ENCODE measurements around the gene SDC1. TPM values are rescaled to one million over a fixed set of nuclear protein-coding genes. Genes with fewer than 3 reads are reported as not detected.

The SDC1 gene
- polyA plus RNA-seq, 1 of the 3 experiments (the other 2 are of a cell fraction), result 122 TPM

DNA sequence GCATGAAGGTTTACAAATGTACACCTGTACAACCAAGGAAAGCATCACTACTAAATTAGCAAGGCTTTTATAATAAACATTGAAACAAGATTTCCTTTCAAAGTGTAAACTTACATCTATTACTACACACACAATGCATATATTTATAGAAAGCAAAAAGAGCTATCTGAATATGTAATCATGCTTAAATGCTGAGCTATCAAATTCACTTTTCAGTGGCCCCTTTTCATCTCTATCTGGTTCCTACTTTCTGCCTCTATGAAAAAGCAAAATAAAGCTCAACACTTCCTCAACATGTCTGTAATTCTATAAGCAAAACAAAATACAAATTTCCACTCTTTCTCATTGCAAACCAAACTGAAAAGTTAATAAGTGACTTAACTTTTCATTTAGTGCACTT, 25.5 kb upstream of the SDC1 start:
- no peak for DNase-seq
- no peak overlapping the region for H2AFZ ChIP-seq (ENCODE audit: low read depth)
- peaks cover 33% of the 10 kb centered on the region for H3F3A ChIP-seq (replicated peaks; ENCODE audit: insufficient read depth)
- H3K9me2 ChIP-seq, result no peaks in the 10 kb centered on the region
- H3K4me3 ChIP-seq (ENCODE audit: low read depth in 2 of 2, low read length in 1 of 2), result no peak overlapping the region
- ChIA-PET CTCF (interaction anchor here (0.8 to 3.1 kb wide), 4 partner anchors 12 to 76 kb away, joined by 3 to 16 read pairs (median 4); partner anchors contain the start of gene SDC1), POLR2A (no interaction called here)
- H3K27ac ChIP-seq (ENCODE audit: low read depth in 2 of 2, low read length in 1 of 2), result no peak overlapping the region
- H3K4me1 ChIP-seq (ENCODE audit: control insufficient read depth in 1 of 2, insufficient read depth in 2 of 2, low read depth in 1 of 2, low read length in 1 of 2), result no peaks in the 10 kb centered on the region
- no peak overlapping the region for H3K9ac ChIP-seq
- H3K79me2 ChIP-seq (ENCODE audit: insufficient read depth), result no peaks in the 10 kb centered on the region
- H3K36me3 ChIP-seq (replicated peaks in 1 of 2; ENCODE audit: control insufficient read depth in 1 of 2, insufficient read depth in 2 of 2, low read length in 1 of 2), result peaks cover 80 to 83% of the 10 kb centered on the region in 2 experiments
- no peak overlapping the region for H3K4me2 ChIP-seq
- TF ChIP-seq RAD21 (IDR thresholded peaks at IDR 0.05; ENCODE audit: low read length), result no peak
- TF ChIP-seq, protein P1, sequence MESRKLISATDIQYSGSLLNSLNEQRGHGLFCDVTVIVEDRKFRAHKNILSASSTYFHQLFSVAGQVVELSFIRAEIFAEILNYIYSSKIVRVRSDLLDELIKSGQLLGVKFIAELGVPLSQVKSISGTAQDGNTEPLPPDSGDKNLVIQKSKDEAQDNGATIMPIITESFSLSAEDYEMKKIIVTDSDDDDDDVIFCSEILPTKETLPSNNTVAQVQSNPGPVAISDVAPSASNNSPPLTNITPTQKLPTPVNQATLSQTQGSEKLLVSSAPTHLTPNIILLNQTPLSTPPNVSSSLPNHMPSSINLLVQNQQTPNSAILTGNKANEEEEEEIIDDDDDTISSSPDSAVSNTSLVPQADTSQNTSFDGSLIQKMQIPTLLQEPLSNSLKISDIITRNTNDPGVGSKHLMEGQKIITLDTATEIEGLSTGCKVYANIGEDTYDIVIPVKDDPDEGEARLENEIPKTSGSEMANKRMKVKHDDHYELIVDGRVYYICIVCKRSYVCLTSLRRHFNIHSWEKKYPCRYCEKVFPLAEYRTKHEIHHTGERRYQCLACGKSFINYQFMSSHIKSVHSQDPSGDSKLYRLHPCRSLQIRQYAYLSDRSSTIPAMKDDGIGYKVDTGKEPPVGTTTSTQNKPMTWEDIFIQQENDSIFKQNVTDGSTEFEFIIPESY (IDR thresholded peaks at IDR 0.05; ENCODE audit: borderline replicate concordance, low read depth), result no peak
- no peak for TF ChIP-seq YY1 (IDR thresholded peaks at IDR 0.05; ENCODE audit: low read depth)
- no peak for TF ChIP-seq POLR2AphosphoS5 (IDR thresholded peaks at IDR 0.05; ENCODE audit: low read depth, low read length)
- no peak for TF ChIP-seq CHD2 (IDR thresholded peaks at IDR 0.05; ENCODE audit: low read length, partially characterized antibody)
- no peak for TF ChIP-seq JUND (IDR thresholded peaks at IDR 0.05)
- no peak for TF ChIP-seq SIN3A (IDR thresholded peaks at IDR 0.05; ENCODE audit: borderline replicate concordance, low read depth, low read length)
- no peak for TF ChIP-seq FOSL2 (IDR thresholded peaks at IDR 0.05; ENCODE audit: borderline replicate concordance, low read depth)
- no peak for TF ChIP-seq RCOR1 (IDR thresholded peaks at IDR 0.05; ENCODE audit: low read length)
- H3K9me3 ChIP-seq, result no peaks in the 10 kb centered on the region
- no peaks in the 10 kb centered on the region for H4K20me1 ChIP-seq (ENCODE audit: insufficient read depth)
- no peaks in the 10 kb centered on the region for H3K27me3 ChIP-seq (ENCODE audit: insufficient read depth)

DNA sequence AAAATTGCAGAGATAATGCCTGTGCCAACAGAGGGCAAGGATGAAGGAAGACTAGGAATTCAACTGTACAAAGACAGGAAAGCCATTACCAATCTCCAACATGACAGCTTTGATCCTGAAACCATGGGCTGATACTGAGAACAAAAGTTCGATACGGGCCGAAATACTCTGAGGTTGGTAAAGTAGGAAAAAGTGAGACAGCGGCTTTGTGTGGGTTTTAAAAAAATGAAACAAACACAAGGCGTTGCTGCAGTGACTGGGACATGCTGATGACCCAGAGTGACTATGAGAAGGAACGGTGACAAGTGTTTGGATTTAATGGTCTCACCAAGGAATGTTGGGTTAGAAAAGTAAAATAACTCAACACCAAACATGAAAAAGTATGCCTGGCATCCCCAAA, 24.2 kb upstream of the SDC1 start:
- H3F3A ChIP-seq (replicated peaks; ENCODE audit: insufficient read depth), result peaks cover 32% of the 10 kb centered on the region
- H3K27me3 ChIP-seq (ENCODE audit: insufficient read depth), result no peaks in the 10 kb centered on the region
- H3K9me3 ChIP-seq, result no peaks in the 10 kb centered on the region
- ChIA-PET POLR2A (no interaction called here), CTCF (no interaction called here)
- H3K4me2 ChIP-seq, result no peak overlapping the region
- no peaks in the 10 kb centered on the region for H4K20me1 ChIP-seq (ENCODE audit: insufficient read depth)
- H3K9me2 ChIP-seq, result no peaks in the 10 kb centered on the region
- no peak overlapping the region for H3K9ac ChIP-seq
- no peak overlapping the region for H2AFZ ChIP-seq (ENCODE audit: low read depth)
- H3K4me3 ChIP-seq (ENCODE audit: low read depth in 2 of 2, low read length in 1 of 2), result no peak overlapping the region
- H3K27ac ChIP-seq (ENCODE audit: low read depth in 2 of 2, low read length in 1 of 2), result no peak overlapping the region
- 90% methylated on average over 6 of the region's 6 CpGs for WGBS (ENCODE audit: low lambda C conversion rate)
- DNase-seq, result no peak
- peaks cover 68 to 70% of the 10 kb centered on the region in 2 experiments for H3K36me3 ChIP-seq (replicated peaks in 1 of 2; ENCODE audit: control insufficient read depth in 1 of 2, insufficient read depth in 2 of 2, low read length in 1 of 2)
- H3K79me2 ChIP-seq (ENCODE audit: insufficient read depth), result no peaks in the 10 kb centered on the region
- H3K4me1 ChIP-seq (ENCODE audit: control insufficient read depth in 1 of 2, insufficient read depth in 2 of 2, low read depth in 1 of 2, low read length in 1 of 2), result no peaks in the 10 kb centered on the region
- TF ChIP-seq NRF1 (IDR thresholded peaks at IDR 0.05; ENCODE audit: low read depth, low read length) (no peak), YY1 (IDR thresholded peaks at IDR 0.05; ENCODE audit: low read depth) (no peak), FOSL2 (IDR thresholded peaks at IDR 0.05; ENCODE audit: borderline replicate concordance, low read depth) (no peak), JUND (IDR thresholded peaks at IDR 0.05) (no peak), TCF12 (IDR thresholded peaks at IDR 0.05) (no peak), FOXJ3 (CRISPR knock-in tag; IDR thresholded peaks at IDR 0.05) (no peak), FOXM1 (IDR thresholded peaks at IDR 0.05; ENCODE audit: low read depth) (no peak), GATA2 (CRISPR knock-in tag; IDR thresholded peaks at IDR 0.05) (no peak), RFX5 (IDR thresholded peaks at IDR 0.05; ENCODE audit: low read length) (no peak)
- TF ChIP-seq, protein P2, sequence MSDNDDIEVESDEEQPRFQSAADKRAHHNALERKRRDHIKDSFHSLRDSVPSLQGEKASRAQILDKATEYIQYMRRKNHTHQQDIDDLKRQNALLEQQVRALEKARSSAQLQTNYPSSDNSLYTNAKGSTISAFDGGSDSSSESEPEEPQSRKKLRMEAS (IDR thresholded peaks at IDR 0.05; ENCODE audit: low read depth), result no peak
- TF ChIP-seq, protein P3, sequence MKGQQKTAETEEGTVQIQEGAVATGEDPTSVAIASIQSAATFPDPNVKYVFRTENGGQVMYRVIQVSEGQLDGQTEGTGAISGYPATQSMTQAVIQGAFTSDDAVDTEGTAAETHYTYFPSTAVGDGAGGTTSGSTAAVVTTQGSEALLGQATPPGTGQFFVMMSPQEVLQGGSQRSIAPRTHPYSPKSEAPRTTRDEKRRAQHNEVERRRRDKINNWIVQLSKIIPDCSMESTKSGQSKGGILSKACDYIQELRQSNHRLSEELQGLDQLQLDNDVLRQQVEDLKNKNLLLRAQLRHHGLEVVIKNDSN (IDR thresholded peaks at IDR 0.05; ENCODE audit: borderline replicate concordance, low read depth), result no peak
- TF ChIP-seq, protein P4, sequence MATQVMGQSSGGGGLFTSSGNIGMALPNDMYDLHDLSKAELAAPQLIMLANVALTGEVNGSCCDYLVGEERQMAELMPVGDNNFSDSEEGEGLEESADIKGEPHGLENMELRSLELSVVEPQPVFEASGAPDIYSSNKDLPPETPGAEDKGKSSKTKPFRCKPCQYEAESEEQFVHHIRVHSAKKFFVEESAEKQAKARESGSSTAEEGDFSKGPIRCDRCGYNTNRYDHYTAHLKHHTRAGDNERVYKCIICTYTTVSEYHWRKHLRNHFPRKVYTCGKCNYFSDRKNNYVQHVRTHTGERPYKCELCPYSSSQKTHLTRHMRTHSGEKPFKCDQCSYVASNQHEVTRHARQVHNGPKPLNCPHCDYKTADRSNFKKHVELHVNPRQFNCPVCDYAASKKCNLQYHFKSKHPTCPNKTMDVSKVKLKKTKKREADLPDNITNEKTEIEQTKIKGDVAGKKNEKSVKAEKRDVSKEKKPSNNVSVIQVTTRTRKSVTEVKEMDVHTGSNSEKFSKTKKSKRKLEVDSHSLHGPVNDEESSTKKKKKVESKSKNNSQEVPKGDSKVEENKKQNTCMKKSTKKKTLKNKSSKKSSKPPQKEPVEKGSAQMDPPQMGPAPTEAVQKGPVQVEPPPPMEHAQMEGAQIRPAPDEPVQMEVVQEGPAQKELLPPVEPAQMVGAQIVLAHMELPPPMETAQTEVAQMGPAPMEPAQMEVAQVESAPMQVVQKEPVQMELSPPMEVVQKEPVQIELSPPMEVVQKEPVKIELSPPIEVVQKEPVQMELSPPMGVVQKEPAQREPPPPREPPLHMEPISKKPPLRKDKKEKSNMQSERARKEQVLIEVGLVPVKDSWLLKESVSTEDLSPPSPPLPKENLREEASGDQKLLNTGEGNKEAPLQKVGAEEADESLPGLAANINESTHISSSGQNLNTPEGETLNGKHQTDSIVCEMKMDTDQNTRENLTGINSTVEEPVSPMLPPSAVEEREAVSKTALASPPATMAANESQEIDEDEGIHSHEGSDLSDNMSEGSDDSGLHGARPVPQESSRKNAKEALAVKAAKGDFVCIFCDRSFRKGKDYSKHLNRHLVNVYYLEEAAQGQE (IDR thresholded peaks at IDR 0.05; ENCODE audit: low read depth, low read length), result no peak
- TF ChIP-seq, protein P1 (IDR thresholded peaks at IDR 0.05; ENCODE audit: borderline replicate concordance, low read depth), result no peak
- TF ChIP-seq, protein P5, sequence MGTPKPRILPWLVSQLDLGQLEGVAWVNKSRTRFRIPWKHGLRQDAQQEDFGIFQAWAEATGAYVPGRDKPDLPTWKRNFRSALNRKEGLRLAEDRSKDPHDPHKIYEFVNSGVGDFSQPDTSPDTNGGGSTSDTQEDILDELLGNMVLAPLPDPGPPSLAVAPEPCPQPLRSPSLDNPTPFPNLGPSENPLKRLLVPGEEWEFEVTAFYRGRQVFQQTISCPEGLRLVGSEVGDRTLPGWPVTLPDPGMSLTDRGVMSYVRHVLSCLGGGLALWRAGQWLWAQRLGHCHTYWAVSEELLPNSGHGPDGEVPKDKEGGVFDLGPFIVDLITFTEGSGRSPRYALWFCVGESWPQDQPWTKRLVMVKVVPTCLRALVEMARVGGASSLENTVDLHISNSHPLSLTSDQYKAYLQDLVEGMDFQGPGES (IDR thresholded peaks at IDR 0.05; ENCODE audit: low read depth, low read length), result no peak
